ENCODE data around the gene APMAP.

Gene APMAP

GRCh38 chr20:25022680-25023079 is 30.1 kb upstream of the APMAP start:
- peaks cover 4 to 8% of the 10 kb centered on the region in 2 experiments for H3K4me1 ChIP-seq (ENCODE audit: control insufficient read depth in 1 of 2, insufficient read depth in 1 of 2, low read depth in 1 of 2, low read length in 1 of 2)
- H3K9me3 ChIP-seq = no peaks in the 10 kb centered on the region
- H3K4me3 ChIP-seq (ENCODE audit: low read depth in 1 of 2, low read length in 1 of 2) = no peak overlapping the region
- no peak overlapping the region for H3K27ac ChIP-seq
- TF ChIP-seq CTCF (IDR thresholded peaks at IDR 0.05) = no peak
- peaks cover 34% of the 10 kb centered on the region for H3K36me3 ChIP-seq
- no peaks in the 10 kb centered on the region for H3K27me3 ChIP-seq

DNA sequence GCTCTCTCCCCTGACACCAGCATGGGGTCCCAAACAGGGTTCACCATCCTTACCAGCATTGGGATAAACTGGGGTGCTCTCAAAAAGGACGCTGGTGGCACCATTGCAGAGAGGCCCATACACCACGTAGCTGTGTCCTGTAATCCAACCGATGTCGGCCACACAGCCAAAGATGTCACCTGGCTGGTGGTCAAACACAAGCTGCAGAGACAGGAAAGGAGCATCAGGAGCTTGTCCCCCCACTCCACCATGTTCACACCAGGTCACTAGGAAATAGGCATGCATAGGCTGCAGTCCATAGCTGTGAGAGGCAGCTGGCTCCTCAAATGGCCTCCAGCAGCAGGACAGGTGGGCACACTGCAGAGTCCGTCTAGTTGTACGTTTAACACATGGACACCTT is 28.8 kb upstream of the APMAP start:
- Histone ChIP-seq H3K9me3 (no peaks in the 10 kb centered on the region), H3K27ac (no peak overlapping the region), H3K4me1 (ENCODE audit: control insufficient read depth in 1 of 2, insufficient read depth in 1 of 2, low read depth in 1 of 2, low read length in 1 of 2) (peaks cover 4 to 8% of the 10 kb centered on the region in 2 experiments), H3K27me3 (no peaks in the 10 kb centered on the region), H3K4me3 (ENCODE audit: low read depth in 1 of 2, low read length in 1 of 2) (no peak overlapping the region), H3K36me3 (peaks cover 41% of the 10 kb centered on the region)
- TF ChIP-seq CTCF (IDR thresholded peaks at IDR 0.05) = no peak

DNA sequence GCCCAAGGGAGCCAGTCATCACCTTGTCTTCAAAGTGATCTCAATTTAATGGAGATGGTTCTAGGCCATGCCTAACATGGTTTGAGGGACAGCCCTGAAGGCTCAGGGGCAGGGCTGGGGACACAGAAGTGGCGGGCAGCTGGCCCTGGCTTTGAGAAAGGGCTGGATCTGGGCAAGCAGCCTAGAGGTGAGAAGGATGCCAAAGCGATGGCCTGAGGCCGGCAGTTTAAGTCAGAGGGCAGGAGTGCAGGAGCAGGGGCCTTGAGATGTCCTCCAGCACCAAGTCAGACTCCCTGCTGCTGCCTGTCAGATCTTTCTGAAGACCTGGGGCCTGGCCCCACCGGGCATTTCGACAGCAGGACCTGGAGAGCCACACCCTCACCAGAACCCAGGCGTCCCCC is 28.4 kb upstream of the APMAP start:
- peaks cover 45% of the 10 kb centered on the region for H3K36me3 ChIP-seq
- H3K27me3 ChIP-seq = no peaks in the 10 kb centered on the region
- no peak overlapping the region for H3K27ac ChIP-seq
- TF ChIP-seq CTCF (IDR thresholded peaks at IDR 0.05) = no peak
- H3K4me3 ChIP-seq (ENCODE audit: low read depth in 1 of 2, low read length in 1 of 2) = no peak overlapping the region
- peaks cover 4 to 8% of the 10 kb centered on the region in 2 experiments for H3K4me1 ChIP-seq (ENCODE audit: control insufficient read depth in 1 of 2, insufficient read depth in 1 of 2, low read depth in 1 of 2, low read length in 1 of 2)
- no peaks in the 10 kb centered on the region for H3K9me3 ChIP-seq

GRCh38 chr20:25020345-25020744 is 27.8 kb upstream of the APMAP start:
- no peaks in the 10 kb centered on the region for H3K27me3 ChIP-seq
- peaks cover 49% of the 10 kb centered on the region for H3K36me3 ChIP-seq
- no peak overlapping the region for H3K4me3 ChIP-seq (ENCODE audit: low read depth in 1 of 2, low read length in 1 of 2)
- H3K9me3 ChIP-seq = no peaks in the 10 kb centered on the region
- TF ChIP-seq CTCF (IDR thresholded peaks at IDR 0.05) = no peak
- peaks cover 4 to 8% of the 10 kb centered on the region in 2 experiments for H3K4me1 ChIP-seq (ENCODE audit: control insufficient read depth in 1 of 2, insufficient read depth in 1 of 2, low read depth in 1 of 2, low read length in 1 of 2)
- no peak overlapping the region for H3K27ac ChIP-seq

- peaks cover 4 to 8% of the 10 kb centered on the region in 2 experiments for H3K4me1 ChIP-seq (ENCODE audit: control insufficient read depth in 1 of 2, insufficient read depth in 1 of 2, low read depth in 1 of 2, low read length in 1 of 2)
- TF ChIP-seq CTCF (IDR thresholded peaks at IDR 0.05) = no peak
- H3K4me3 ChIP-seq (ENCODE audit: low read depth in 1 of 2, low read length in 1 of 2) = no peak overlapping the region
- H3K27ac ChIP-seq = no peak overlapping the region
- H3K27me3 ChIP-seq = no peaks in the 10 kb centered on the region
- H3K9me3 ChIP-seq = no peaks in the 10 kb centered on the region
- H3K36me3 ChIP-seq = peaks cover 54% of the 10 kb centered on the region
Observed at GRCh38 chr20:25019381-25020155, 27.0 kb upstream of the APMAP start.

Data from neutrophil (primary cell).